GM11168 (cell line): Measurements from ENCODE around the gene NADSYN1.

Experiments used
- in situ Hi-C: fragments of 300-500 bp; cut with MboI; formaldehyde crosslinking; loops from one replicate; pipeline ENCODE4 v1.12.0; 2022; ENCODE audit warnings: low sequenced_read_pairs; ENCODE audit not compliant: unreplicated experiment

NADSYN1 gene

DNA sequence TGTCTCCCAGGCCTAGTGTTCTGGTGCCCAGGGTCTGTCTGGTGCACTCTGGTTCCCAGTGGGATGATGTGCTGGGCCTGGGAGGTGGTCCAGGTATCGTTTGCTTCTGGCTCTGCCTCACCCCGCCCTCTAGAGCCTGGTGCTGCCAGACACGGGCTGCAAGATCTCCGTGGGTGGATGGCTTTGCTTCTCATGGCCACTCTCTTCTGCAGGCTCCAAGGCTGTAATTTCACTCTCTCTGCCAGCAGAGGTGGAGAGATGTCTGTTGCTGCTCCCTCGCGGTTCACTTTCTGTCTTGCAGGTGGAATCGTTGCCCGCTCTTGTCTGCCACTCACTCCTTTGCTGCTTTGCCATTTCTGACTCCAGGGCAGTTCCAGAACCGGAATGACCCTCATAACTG is 13.4 kb downstream of the NADSYN1 start:
- in situ Hi-C loops, result no loop called here

DNA sequence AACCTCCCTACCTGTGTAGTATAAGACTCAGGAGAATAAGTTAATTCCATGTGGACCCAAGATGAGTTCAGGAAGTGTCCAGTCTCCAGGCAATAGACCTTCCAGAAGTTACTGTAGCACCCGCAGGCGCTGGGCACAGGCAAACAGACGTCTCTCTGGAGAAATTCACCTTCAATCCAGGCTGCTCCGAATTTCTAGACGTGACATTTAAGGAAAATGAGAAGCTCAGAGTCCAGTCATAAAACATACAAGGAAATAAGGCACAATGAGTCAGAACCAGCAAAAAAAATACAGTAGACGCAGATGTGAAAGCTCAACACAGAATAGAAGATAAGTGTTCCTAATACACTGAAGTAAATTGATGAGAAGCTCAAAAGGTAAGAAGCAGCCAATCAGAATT is 14.2 kb downstream of the NADSYN1 start:
- in situ Hi-C loops, result no loop called here

DNA sequence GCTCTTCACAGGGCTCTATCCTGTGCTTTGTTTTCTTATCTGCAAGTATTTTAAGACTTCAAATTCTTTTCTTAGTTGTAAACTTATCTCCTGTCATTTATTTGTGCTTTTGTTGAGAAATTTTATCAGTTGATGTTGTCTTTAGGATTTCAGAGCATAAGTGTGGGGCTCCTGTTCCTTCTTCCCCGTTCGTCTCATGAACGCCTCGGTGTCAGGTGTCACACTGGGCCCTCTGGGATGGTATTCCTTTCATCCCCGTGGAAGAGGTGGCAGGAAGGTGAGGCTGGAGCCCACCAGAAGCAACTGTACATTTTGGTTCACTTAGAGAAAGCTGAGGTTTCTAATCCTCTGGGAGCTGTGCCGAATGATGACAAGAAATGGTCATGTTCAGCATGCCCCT is 17.9 kb downstream of the NADSYN1 start:
- in situ Hi-C loops, result no loop called here

DNA sequence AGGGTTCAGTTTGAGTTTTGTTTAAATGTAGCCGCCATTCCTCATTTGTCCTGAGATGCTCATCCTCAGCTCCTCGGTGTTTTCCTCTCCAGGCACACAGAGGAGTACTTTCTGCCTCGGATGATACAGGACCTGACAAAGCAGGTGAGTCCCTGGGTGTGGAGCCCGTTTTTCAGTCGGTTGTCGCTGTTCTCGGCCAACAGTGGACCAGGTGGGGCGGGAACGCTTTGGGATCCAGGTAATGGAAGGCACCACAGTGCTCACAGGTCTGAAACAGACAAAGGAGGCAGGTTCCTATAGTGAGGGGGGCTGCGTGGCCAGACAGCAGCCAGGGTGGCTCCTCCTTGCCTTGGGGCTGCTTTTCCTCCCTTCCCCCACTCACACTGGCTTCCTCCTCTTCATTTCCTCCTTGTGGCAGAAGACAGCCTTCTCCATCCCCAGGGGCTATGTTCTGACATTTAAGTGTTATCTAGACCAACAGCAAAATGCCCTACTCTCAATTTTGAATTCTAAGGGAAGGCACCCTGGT is 19.4 kb downstream of the NADSYN1 start:
- in situ Hi-C loops, result no loop called here

DNA sequence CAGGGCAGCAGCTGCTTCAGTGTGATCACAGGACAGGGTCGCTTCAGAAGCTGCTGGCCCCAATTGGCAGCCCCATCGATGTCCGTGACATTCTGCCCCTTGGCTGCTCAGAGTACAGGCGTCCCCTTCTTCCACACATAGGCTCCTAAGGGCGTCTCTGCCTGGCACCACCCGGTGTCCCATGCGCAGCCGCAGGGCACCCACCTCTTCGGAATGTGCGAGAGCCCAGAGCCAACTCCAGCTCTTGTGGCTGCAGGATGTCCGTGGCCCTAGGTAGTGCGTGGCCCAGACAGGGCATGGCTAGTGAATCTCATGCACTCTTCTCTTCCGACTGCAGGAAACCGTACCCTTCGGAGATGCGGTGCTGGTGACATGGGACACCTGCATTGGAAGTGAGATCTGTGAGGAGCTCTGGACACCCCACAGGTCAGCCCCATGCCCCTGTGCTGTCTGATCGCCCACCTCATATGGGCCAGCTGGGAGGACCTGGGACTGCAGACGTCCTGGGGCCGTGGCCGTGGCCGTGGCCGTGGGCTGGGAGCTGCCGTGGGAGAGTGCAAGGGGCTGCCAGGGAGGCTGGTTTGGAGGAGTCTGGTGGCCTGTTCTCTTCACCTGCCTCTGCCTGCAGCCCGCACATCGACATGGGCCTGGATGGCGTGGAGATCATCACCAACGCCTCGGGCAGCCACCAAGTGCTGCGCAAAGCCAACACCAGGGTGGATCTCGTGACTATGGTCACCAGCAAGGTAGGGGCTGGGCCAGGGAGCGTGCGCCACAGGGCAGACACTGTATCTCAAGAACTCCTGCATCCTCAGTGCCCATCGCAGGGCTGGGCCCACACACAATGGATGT is 20.2 kb downstream of the NADSYN1 start:
- in situ Hi-C loops, result no loop called here

DNA sequence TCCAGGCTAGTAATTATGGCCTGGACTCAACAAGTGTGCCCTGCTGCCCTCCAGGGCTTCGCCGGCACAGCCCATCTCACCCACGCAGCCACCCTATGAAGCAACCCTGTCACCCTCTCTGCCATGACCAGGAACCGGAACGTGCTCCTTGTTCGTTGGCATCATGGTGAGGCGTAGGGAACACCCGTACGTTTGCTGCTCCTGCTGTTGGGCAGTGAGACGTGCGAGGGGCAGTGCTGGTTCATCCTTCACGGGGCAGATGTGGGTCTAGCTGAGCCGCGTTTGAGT is 20.7 kb downstream of the NADSYN1 start:
- in situ Hi-C loops, result no loop called here

DNA sequence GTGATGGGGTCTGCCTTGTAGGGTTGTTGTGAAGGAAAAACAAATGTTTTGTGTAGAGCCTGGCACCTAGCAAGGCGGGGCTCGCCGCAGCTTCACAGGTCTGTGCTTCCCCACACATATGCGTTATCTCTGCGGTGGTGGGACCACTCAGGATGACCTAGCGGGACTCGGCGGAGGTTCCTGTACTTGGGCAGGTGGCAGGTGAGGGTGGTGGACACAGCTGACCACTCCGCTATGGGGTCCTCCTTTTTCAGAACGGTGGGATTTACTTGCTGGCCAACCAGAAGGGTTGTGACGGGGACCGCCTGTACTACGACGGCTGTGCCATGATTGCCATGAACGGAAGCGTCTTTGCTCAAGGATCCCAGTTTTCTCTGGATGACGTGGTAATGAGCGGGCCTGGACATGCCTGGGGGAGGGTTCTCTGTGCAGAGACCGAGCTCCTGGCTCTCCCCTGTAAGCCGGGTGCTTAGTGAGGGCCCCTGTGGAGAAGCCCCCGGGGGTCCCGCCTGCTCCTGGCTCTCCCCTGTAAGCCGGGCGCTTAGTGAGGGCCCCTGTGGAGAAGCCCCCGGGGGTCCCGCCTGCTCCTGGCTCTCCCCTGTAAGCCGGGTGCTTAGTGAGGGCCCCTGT is 21.3 kb downstream of the NADSYN1 start:
- in situ Hi-C loops, result no loop called here

DNA sequence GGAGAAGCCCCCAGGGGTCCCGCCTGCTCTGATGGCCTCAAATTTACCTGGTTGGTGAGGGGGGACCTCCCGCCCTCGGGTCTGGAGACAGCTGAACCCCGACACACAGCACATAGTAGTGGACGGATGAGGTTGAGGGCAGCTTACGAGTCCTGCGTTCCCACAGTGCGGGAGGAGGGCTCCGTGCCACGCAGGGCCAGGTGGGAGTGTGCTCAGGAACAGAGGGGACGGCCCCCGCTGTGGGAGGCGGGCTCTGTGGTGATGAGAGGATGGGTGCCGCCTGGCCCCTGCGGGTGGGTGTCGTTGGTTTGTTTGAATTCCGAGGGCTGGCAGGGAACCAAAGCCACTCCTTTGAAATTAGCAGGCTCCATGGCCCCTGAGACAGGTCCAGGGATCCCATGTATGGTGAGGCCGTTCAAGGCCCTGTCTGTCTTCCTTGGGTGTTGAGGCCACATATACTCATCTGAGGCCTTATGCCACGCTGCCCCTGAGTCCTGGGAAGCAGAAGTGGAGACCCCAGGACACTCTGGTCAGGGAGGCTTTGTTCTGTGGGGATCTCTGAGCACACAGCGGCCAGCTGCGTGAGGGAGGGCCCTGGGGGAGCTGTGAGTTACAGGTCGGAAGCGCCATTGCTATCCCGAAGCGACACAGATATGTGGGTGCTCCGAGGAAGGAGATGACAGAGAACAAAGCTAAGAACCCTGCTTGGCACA is 21.9 kb downstream of the NADSYN1 start:
- in situ Hi-C loops, result no loop called here

DNA sequence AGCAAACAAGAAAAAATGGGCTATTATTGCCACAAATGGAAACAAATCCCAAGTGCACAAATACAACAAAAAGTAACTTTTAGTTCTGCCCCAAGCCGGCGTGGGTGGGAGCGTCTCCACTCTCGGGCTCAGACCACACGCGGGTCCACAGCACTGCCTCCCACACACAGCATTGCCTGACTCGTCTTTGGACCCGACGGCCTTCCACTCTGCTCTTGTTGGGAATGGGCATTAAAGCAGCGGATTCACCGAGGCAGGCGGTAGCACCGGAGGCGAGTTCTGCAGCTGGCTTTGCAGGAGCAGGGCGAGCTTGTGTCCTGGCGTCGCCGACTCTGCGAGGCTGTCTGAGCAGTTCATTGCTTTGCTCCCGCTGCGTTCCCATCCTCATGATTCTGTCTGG is 23.0 kb downstream of the NADSYN1 start:
- in situ Hi-C loops, result no loop called here

DNA sequence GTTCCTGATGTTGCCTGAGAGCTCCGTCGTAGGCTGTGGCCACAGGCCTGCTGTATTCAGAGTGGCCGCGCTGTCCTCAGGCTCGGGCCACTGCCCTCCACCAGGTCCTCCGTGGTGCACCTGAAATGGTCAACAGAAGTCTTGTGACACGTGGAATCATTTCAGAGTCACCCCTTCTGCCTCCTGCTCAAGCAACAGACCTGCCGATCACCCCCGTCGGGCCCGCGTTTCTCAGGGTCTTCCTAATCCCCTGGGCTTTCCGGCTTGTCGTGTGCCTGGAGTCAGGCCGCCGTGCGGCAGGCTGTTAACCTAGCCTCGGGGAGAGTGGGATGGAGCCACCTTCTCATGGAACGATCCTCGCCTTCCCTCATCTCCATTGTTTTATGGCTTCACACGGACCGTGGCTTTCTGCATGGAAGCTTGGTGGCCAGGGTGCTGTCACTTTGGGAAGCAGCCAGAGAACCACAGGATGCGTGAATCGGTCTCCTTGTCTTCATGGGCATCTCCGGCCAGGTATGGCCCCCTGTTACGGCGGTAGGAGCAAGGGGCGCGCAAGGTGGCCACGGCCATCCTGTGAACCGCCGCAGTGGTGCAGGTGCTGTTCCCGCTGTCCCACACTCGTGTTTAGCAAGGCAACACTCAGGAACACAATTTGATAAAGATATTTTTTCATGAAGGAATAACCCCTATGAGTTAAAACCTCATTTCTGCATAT is 24.1 kb downstream of the NADSYN1 start:
- in situ Hi-C loops, result no loop called here

DNA sequence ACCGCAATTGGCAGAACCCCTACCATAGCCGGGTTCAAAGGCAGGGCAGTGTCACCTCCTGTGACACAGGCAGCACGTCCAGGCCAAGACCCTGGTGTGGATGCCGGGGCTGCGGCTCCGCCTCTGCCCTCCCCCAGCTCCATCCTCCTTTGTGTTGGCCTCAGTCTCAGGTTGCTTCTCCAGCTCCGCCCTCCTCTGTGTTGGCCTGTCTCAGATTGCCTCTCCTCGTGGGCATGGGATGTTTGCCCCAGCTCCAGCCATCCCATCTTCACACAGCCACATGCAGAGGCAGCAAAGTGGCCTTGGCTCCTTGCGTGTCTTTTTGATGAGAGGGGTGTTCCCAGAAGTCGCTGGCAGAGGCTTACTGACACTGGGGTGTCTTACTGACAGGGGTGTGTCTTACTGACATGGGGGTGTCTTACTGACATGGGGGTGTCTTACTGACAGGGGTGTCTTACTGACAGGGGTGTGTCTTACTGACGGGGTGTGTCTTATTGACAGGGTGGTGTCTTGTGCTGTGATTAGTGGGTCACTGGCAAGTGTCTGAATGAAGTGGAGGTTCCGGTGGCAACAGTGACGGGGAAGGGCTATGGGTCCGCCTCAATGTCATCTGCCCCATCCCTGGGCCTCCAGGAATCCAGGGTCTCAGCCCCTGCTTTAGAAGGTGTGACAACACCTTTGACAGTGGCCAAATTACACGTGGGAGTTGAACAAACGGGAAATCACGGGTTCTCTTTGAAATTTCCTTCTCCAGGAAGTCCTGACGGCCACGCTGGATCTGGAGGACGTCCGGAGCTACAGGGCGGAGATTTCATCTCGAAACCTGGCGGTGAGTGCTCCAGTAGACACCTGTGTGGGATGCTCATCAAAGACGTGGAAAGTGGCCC is 24.9 kb downstream of the NADSYN1 start:
- in situ Hi-C loops, result no loop called here

DNA sequence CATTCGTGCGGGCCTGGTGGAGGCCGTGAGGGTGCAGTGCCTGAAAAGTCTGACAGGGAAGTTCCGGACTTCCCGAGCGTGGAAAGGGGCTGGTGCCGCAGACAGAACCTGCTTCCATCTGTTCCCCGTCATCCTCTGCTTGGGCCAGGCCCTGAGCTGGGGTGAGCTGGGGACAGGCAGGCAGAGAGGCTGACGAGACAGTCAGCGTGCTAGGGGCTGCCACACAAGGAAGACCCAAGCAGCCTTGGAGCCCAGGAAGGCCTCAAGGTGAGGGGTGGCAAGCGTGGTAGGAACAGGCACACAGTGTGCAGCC is 25.5 kb downstream of the NADSYN1 start:
- in situ Hi-C loops, result no loop called here

DNA sequence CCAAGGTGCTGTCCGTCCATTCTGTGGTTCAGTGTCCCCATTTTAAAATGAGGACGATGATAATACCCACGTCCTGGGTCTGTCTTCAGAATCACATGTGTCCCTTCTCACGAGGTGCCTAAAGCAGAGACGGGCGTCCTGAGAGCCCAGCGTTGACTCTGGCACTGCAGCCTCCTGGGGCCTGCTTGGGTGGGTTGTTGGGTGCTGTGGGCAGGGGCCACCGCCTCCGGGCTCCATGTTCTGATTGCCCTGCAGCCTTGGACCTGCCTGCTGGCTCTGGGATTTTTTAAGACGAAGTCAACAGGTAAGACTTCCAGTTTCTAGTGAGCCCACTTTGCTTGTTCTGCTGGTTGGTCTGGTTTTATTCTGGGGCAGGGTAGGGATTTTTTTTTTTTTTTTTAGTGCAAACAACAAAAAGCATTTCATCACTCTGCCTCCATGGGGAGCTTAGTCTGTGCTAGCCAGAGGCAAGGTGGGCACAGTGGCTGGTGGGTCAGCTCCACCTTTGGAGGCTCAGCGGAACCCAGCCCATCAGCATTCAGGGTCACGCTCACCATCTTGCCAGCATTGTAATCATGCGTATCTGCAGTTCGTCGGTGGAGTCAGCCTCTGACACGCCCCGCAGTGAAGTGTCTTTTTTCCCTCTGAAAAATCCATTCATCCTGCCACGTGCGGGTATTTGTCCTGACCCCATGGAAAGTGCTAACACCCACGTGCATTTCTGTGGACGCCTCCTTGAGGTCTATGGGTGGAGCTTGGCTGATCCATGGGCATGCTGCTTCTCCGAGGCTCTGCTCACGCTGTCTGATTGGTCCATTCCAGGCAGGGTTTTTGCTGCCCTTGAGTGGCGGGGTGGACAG is 28.3 kb downstream of the NADSYN1 start:
- in situ Hi-C loops, result no loop called here

DNA sequence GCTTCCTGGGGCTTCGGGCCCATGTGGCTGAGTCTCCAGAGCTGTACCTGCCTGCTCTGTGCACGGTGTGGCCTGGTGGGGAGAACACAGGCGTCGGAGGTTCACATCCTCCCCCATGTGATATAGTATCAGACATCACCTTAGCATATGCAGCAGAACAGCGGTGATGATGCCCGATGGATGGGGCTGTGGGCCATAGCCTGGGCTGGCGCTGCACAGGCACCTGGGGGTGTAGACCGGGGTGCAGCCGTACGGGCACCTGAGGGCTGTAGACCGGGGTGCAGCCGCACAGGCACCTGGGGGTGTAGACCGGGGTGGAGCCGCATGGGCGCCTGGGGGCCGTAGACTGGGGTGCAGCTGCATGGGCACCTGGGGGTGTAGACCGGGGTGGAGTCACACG is 29.2 kb downstream of the NADSYN1 start:
- in situ Hi-C loops, result no loop called here

DNA sequence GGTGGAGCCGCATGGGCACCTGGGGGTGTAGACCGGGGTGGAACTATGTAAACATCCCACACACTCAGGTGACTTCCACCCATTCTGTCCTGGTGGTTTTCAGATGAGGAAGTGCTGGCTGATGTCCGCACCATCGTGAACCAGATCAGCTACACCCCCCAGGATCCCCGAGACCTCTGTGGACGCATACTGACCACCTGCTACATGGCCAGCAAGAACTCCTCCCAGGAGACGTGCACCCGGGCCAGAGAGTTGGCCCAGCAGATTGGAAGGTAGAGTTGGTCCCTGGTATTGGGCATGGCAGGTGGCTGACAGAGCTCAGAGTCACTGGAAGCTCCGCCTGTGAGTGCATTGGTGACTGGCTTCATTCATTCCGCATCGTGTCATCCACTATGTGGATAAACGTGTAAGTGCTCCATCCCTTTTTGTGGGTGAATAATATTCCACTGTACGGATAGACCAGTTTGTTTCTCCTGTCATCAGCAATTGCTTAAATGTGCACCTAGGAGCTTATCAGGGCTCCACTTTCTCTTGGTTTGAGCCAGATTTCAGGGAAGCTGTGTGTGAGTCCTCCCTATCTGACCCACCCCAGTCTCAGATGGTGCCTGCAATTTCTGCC is 29.9 kb downstream of the NADSYN1 start:
- in situ Hi-C loops, result no loop called here

DNA sequence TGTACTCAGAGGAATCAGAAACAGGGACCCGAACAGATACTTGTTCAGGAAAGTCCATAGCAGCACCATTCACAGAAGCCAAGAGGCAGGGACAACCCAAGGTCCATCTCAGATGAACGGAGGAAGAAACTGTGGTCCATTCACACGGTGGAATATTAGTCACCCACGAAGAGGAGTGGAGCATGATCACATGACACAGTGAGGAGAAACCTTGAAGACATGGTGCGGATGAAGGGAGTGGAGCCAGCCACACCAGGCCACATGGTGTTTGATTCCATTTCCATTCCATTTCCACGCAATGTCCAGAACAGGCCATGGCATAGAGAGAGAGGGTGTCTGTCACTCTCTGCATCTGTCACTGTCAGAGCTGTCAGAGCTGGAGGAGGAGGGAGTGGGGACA is 30.7 kb downstream of the NADSYN1 start:
- in situ Hi-C loops, result no loop called here

DNA sequence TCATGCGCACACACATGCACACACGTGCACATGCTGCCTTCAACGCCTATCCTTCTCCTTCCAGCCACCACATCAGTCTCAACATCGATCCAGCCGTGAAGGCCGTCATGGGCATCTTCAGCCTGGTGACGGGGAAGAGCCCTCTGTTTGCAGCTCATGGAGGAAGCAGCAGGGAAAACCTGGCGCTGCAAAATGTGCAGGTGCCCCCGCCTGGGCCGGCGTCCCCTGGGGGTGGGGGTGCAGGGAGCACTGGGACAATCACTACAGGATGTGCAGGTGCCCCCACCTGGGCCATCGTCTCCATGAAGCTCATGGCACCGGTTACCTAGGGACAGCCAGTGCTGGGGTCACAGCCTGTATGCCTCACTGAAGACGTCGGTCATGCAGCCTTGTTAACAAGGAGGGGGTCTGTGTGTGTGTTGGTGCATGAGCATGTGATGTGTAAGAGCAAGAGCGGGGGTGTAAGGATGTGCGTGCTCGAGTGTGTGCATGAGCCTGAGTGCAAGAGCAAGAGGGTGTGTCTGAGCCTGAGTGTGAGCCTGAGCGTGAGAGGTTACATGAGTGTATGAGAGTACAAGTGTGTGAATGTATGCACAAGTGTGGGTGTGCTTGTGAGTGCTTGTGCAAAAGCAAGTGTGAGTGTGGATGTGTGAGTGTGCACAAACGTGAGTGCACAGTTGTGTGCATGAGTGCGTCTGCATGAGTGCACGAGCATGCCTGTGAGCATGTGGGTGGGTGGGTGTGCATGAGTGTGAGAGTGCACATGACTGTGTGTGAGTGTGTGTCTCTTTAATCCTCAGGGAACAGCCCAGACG is 31.5 kb downstream of the NADSYN1 start:
- in situ Hi-C loops, result no loop called here

DNA sequence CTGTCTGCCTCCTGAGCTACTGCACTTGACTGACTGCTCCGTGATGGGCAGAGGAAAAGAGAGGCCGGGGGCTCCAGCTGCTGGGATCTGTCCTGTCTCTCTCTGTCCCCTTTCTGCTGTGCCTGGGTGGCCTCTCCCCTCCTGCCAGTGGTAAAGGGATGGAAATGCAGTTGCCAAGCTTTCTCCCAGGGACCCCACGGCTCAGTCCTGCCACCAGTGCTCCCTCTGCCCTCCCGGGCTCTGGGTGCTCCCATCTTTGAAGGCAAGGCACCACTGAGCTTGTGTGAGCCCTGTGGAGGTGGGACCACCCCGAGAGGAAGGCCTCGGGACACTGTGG is 32.0 kb downstream of the NADSYN1 start:
- in situ Hi-C loops, result no loop called here
